Subcutaneous abdominal adipose tissue (tissue), 5 donors: ENCODE results near the gene CDX1.

Experiments
- H3K27ac ChIP-seq: one replicate; pipeline ENCODE4 v1.7.0; 2013; ENCODE audit warnings: low read depth, mild to moderate bottlenecking, inconsistent platforms, low read length, moderate library complexity
- H3K27me3 ChIP-seq, 5 donors: one replicate each; pipeline ENCODE4 v1.7.0; 2013; ENCODE audit warnings: low read length in 5 of 5, inconsistent platforms in 1 of 5; ENCODE audit not compliant: control insufficient read depth in 5 of 5, insufficient read depth in 4 of 5
- H3K36me3 ChIP-seq, 5 donors: one replicate each; pipeline ENCODE4 v1.7.0; 2013; ENCODE audit warnings: low read length in 5 of 5; ENCODE audit not compliant: control insufficient read depth in 5 of 5, insufficient read depth in 5 of 5
- H3K4me1 ChIP-seq, 5 donors: one replicate each; pipeline ENCODE4 v1.7.0; 2013; ENCODE audit warnings: low read length in 5 of 5, mild to moderate bottlenecking in 3 of 5, moderate library complexity in 1 of 5; ENCODE audit not compliant: control insufficient read depth in 5 of 5, insufficient read depth in 5 of 5
- H3K4me3 ChIP-seq, 5 donors: one replicate each; pipeline ENCODE4 v1.7.0; 2013; ENCODE audit warnings: low read length in 5 of 5, low read depth in 1 of 5
- H3K9ac ChIP-seq, 5 donors: one replicate each; pipeline ENCODE4 v1.7.0; 2013; ENCODE audit warnings: low read length in 5 of 5, mild to moderate bottlenecking in 4 of 5, moderate library complexity in 3 of 5
- H3K9me3 ChIP-seq, 5 donors: one replicate each; pipeline ENCODE4 v1.7.0; 2013; ENCODE audit warnings: low read length in 5 of 5; ENCODE audit not compliant: control insufficient read depth in 5 of 5
- donor health status: healthy.
- donor health status: healthy.
- donor health status: healthy.
- donor health status: healthy.
- donor health status: healthy.

CDX1 gene

DNA sequence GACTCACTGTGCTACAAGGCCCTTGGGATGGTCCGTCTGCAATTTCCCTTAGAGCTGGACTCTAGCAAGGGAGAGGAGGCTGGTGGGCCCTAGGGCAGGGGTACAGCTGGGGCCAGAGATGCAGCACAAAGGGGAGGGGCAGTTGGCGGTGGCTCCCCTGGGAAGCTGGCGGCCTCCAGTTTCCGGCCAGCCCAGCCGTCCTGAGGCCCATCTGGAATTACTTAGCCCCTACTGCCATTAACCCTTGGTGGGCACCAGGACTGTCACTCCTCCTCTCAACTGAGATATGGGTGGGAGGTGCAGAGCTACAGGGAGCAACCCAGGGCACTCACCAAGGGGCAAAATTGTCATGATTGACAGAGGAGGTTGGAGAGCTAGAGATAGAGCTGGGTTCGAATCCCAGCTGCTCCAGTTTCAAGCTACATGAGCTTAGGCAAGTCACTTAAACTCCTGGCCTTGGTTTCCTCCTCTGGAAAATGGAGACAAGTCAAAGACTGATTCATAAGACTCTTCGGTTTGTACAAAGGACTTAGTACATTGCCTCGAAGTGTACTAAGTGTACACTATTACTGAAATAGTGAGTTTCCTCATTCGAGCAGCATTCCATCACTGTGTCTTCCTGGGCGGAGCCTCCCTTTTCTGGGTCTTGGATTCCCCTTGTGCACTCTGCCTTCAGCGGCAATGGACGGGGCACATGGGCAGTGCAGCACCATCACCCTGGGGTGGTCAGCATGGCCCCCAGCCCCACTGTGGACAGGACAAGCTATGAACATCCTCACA, 8.2 kb upstream of the CDX1 start:
- H3K9ac ChIP-seq, result peak overlapping the region in 1 of 5 donors; percentile 7
- H3K9me3 ChIP-seq, result no peaks in the 10 kb centered on the region
- H3K36me3 ChIP-seq, result no peaks in the 10 kb centered on the region
- H3K27ac ChIP-seq, result peak overlapping the region; percentile 60
- H3K4me1 ChIP-seq, result peaks cover 1 to 79% (median 60%) of the 10 kb centered on the region in 5 donors
- H3K4me3 ChIP-seq, result peak overlapping the region in 2 of 5 donors; percentile 9 to 32
- H3K27me3 ChIP-seq, result peaks cover 0 to 24% (median 4%) of the 10 kb centered on the region in 5 donors

DNA sequence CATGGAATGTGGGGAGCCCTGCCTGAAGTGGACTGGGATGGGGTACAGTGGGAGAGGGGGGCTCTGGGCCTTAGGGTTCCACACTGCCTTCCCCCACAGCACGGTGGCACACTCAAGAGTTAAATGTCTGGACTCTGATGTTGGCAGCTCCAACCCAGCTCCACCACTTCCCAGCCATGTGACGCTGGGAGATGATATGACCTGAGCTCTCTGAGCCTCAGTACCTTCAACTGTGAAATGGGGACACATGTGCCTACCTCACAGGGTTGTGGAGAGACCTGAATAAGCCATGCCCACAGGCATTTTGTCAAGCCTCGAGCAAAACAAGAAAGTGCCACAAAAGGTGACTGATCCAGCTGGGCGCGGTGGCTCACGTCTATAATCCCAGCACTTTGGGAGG, 7.5 kb upstream of the CDX1 start:
- peak overlapping the region in 1 of 5 donors; percentile 7 for H3K9ac ChIP-seq
- H3K27ac ChIP-seq, result peak overlapping the region; percentile 60
- H3K4me1 ChIP-seq, result peaks cover 1 to 79% (median 62%) of the 10 kb centered on the region in 5 donors
- H3K36me3 ChIP-seq, result no peaks in the 10 kb centered on the region
- H3K9me3 ChIP-seq, result no peaks in the 10 kb centered on the region
- H3K4me3 ChIP-seq, result peak overlapping the region in 1 of 5 donors; percentile 19
- H3K27me3 ChIP-seq, result peaks cover 0 to 23% (median 4%) of the 10 kb centered on the region in 5 donors

DNA sequence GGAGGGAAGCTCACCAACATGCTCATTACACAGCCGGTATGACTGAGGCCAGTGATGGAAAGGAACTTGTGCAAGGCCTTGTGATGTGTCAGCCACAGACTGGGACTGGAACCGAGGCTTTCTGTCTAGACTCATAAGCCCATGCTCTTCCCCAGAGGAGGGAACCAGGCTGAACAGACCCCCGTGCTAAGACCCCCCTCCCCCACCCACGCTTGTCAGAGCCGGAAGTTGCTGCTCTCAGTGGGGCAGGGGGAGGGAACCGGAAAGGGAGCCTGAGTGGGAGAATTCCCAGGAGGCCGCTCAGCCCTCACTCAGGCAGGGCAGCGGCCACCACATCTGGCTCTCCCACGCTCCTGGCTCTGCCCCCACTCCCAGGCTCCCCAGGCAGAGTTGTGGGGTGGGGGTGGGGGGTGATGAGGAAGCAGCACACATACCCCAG, 6.8 kb upstream of the CDX1 start:
- H3K4me1 ChIP-seq, result peaks cover 5 to 79% (median 62%) of the 10 kb centered on the region in 5 donors
- H3K9ac ChIP-seq, result no peak overlapping the region
- H3K27me3 ChIP-seq, result peaks cover 0 to 23% (median 4%) of the 10 kb centered on the region in 5 donors
- no peak overlapping the region for H3K4me3 ChIP-seq
- H3K36me3 ChIP-seq, result no peaks in the 10 kb centered on the region
- H3K27ac ChIP-seq, result peak overlapping the region; percentile 46
- H3K9me3 ChIP-seq, result no peaks in the 10 kb centered on the region

DNA sequence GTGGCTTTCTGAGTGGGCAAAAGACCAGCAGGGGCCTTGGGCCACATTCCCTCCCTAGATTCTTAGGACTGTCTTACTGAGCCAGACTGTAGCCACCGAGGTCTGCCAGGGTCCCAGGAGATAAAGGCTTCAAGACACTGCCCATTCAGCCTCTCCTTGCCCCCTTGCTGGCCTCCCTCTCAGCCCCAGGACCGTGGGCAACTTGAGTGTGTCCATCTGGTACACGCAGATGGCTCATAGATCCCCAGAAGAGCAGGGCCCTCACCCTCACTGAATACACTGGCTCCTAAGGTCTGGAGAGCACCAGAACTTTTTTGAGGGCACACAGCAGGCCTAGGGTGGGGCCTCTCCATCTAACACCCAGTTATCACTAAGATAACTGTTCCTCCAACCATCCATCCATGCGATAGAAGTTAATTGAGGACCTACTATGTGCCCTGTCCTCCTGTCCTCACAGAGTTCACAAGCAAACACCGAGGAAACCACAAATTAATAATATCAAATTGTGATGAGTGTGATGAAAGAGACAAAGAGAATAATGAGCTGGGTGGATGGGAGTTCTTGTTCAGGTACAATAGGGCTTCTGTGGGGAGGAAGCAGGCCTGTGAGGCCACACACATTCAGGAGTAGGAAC, 6.0 kb upstream of the CDX1 start:
- no peaks in the 10 kb centered on the region for H3K9me3 ChIP-seq
- H3K9ac ChIP-seq, result peak overlapping the region in 1 of 5 donors; percentile 45
- H3K4me1 ChIP-seq, result peaks cover 8 to 81% (median 62%) of the 10 kb centered on the region in 5 donors
- peak overlapping the region; percentile 46 for H3K27ac ChIP-seq
- H3K36me3 ChIP-seq, result no peaks in the 10 kb centered on the region
- no peak overlapping the region for H3K4me3 ChIP-seq
- peaks cover 0 to 20% (median 4%) of the 10 kb centered on the region in 5 donors for H3K27me3 ChIP-seq

DNA sequence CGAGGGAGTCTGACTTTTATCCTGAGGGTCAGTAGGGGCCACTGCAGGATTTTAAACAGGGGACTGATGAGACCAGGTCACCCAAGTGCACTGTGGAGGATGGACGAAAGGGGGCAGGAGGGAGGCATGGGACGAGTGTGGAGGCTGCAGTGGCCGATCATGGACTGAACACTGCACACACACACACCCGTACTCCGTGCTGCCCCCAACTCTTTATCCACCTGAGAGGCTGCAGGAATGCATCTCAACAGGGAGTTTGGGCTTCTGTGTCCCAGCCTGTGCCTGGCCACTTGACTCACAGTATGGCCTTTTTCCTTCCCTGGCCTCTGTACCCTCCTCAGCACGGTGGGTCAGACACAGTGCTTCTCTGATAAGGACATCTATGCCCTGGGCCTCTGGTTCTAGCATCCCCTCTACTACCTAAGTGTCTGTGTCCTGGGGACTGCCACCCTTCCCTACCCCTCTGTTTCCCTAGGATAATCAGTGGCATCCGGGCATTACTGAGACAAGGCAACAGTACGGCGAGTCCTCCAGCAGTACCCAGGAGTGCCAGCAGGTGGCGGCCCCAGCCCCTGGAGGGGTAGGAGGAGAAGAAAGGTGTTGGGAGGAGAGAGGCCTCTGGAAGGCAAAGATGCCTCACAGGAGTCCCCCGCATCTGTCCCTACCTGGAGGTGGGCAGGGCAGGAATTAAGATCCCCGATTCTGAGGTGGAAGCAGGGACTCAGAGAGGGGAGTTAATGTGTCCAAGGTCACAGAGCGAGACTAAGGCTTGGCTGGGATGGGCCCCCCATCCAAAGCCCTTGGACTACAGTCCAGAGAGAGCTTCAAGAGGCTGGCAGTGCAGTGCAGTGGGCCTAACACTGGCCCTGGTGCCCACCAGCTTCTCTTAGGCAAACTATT, 5.1 kb upstream of the CDX1 start:
- Histone ChIP-seq H3K4me1 (peaks cover 8 to 75% (median 59%) of the 10 kb centered on the region in 5 donors), H3K9ac (no peak overlapping the region), H3K9me3 (no peaks in the 10 kb centered on the region), H3K36me3 (no peaks in the 10 kb centered on the region), H3K27ac (no peak overlapping the region), H3K27me3 (peaks cover 0 to 20% (median 5%) of the 10 kb centered on the region in 5 donors), H3K4me3 (peak overlapping the region in 2 of 5 donors; percentile 4 to 6)

DNA sequence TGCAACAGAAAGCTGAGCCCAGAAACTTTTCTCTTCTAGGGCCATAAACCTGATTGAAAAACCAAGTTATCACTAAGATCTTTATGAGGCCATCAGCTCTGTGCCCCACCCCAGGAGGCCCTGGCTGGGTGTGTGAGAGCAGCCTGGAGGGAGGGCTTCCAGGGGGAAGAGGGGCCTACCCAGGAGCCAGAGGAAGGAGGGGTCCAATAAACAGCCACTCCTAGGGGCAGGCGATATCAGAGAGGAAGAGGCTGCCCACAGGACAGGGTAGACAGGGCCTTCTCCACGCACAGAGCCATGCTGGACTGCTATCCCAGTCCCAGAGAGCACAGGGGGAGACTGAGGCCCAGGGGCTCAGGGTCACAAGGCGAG, 4.5 kb upstream of the CDX1 start:
- H3K4me1 ChIP-seq, result peaks cover 8 to 74% (median 59%) of the 10 kb centered on the region in 5 donors
- H3K4me3 ChIP-seq, result no peak overlapping the region
- H3K27ac ChIP-seq, result no peak overlapping the region
- H3K9ac ChIP-seq, result no peak overlapping the region
- H3K9me3 ChIP-seq, result no peaks in the 10 kb centered on the region
- peaks cover 0 to 19% (median 6%) of the 10 kb centered on the region in 5 donors for H3K27me3 ChIP-seq
- H3K36me3 ChIP-seq, result no peaks in the 10 kb centered on the region

DNA sequence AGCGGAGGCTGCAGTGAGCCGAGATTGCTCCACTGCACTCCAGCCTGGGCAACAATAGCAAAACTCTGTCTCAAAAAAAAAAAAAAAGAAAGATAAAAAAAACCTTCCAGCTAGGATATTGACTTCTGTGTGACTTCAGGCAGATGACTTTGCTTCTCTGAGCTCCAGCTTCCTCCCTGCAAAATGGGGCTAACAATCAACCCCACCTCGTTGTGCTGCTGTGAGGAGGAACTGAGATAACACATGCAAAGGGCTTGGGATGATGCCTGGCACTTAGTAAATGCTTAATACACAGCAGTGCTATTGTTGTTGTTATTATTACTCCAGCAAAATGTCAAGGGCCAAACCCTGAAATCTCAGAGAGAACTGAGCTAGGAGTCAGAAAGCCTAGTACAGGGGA, 3.5 kb upstream of the CDX1 start:
- Histone ChIP-seq H3K4me3 (no peak overlapping the region), H3K9me3 (no peaks in the 10 kb centered on the region), H3K27me3 (peaks cover 0 to 23% (median 14%) of the 10 kb centered on the region in 5 donors), H3K4me1 (peaks cover 8 to 67% (median 57%) of the 10 kb centered on the region in 5 donors), H3K27ac (peak overlapping the region; percentile 71), H3K9ac (no peak overlapping the region), H3K36me3 (no peaks in the 10 kb centered on the region)

DNA sequence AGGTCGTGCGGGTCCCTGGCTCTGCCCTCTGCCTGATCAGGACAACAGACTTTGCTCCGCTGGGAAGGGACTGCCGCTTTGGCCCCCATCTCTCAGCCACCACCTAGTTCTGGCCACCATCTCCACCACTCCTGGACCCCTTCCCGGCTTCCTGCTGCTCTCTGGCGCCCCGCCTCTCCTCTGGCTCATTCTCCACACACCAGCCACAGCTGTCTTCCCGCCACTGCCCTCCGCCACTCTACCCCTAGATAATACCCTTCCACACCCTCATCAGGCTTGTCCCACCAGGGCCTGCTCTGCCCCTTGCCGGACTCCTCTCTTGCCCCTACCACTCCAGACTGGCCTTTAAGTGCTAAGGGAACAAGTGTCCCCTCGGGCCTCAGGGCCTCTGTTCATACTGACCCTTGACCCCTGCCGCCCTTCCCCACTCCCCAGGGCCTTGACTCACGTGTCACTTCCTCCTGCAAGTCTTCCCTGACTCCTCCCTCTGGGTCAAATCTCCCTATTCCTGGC, 3.0 kb upstream of the CDX1 start:
- no peaks in the 10 kb centered on the region for H3K36me3 ChIP-seq
- no peaks in the 10 kb centered on the region for H3K9me3 ChIP-seq
- peaks cover 7 to 63% (median 52%) of the 10 kb centered on the region in 5 donors for H3K4me1 ChIP-seq
- peak overlapping the region; percentile 71 for H3K27ac ChIP-seq
- peaks cover 0 to 21% (median 15%) of the 10 kb centered on the region in 5 donors for H3K27me3 ChIP-seq
- peak overlapping the region in 1 of 5 donors; percentile 17 for H3K4me3 ChIP-seq
- H3K9ac ChIP-seq, result no peak overlapping the region

DNA sequence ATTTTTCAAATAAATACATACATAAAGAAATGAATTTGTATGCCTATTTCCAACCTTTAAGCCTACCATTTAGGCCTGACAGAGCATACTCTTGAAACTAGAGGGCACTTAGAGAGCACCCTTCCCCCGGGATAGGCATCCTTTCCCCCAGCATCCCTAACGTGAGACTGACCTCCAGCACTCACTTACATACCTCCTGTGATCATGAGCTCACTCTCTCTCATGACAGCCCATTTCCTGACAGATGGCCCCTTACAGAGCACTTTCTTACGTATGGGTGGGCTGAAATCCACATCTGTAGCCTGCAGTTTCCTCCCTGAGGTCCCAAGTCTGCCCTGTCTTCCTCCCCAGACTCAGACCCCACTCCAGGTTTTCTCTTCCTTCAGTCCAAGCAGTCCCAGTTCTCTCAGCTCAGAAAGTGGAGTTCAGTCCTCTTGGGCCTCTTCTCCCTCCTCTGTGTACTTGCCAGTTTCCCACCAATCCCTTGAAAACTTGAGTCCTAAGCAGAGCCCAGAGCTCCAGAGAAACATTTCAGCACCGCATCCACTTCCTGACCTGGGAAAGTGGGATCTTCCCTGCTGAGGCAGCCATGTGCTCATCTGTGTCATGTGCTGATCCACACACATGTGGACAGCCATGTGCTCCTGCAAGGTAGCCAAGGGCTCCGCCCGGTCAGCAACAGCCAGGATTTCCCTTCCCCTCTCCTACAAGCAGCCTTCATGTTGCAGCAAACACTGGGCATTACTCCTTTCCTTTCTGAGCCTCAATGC, 2.2 kb upstream of the CDX1 start:
- Histone ChIP-seq H3K27me3 (peaks cover 0 to 18% (median 10%) of the 10 kb centered on the region in 5 donors), H3K27ac (peak overlapping the region; percentile 71), H3K9ac (no peak overlapping the region)

More for the DNA sequence above, 2.2 kb upstream of the CDX1 start:
- no peak overlapping the region for H3K4me3 ChIP-seq
- H3K4me1 ChIP-seq, result peaks cover 11 to 62% (median 51%) of the 10 kb centered on the region in 5 donors
- no peaks in the 10 kb centered on the region for H3K9me3 ChIP-seq
- H3K36me3 ChIP-seq, result no peaks in the 10 kb centered on the region
